HFF-Myc (cell line): ENCODE measurements around the gene DPP10.

Experiments used
- DNase-seq: peaks from one replicate; pipeline ENCODE4 v3.0.0-alpha.2; 2011; ENCODE audit warnings: low read depth; ENCODE audit errors: extremely low read depth
- H3K4me3 ChIP-seq: replicated peaks from 2 replicates; pipeline ENCODE4 v1.5.1; 2011; ENCODE audit warnings: low read depth, mild to moderate bottlenecking, control low read depth, low read length
- TF ChIP-seq, protein P1 (sequence below): IDR thresholded peaks from 2 replicates; pipeline ENCODE4 v1.5.1; 2012; ENCODE audit warnings: mild to moderate bottlenecking, low read depth, low read length, control low read depth; ENCODE audit errors: missing control alignments

The DPP10 gene

GRCh38 chr2:114543236-114543766 is 100.9 kb downstream of the DPP10 start:
- H3K4me3 ChIP-seq = no peak overlapping the region
- no peak for DNase-seq
- TF ChIP-seq, protein P1, sequence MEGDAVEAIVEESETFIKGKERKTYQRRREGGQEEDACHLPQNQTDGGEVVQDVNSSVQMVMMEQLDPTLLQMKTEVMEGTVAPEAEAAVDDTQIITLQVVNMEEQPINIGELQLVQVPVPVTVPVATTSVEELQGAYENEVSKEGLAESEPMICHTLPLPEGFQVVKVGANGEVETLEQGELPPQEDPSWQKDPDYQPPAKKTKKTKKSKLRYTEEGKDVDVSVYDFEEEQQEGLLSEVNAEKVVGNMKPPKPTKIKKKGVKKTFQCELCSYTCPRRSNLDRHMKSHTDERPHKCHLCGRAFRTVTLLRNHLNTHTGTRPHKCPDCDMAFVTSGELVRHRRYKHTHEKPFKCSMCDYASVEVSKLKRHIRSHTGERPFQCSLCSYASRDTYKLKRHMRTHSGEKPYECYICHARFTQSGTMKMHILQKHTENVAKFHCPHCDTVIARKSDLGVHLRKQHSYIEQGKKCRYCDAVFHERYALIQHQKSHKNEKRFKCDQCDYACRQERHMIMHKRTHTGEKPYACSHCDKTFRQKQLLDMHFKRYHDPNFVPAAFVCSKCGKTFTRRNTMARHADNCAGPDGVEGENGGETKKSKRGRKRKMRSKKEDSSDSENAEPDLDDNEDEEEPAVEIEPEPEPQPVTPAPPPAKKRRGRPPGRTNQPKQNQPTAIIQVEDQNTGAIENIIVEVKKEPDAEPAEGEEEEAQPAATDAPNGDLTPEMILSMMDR = no peak

DNA sequence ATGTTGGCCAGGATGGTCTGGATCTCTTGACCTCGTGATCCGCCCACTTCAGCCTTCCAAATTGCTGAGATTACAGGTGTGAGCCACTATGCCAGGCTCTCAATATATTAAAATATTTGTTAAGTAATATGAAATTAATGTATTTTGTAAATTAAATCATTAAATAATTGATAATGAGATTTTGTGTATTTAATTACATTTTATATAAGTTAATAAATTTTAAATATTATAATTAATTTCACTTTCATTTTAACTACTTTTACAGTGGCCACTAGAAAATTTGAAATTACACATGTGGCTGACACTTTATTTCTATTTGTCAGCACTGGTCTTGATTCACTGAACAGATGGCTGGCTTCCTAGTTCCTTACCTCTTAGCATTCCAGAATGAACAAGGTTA is 102.6 kb downstream of the DPP10 start:
- DNase-seq = no peak
- H3K4me3 ChIP-seq = no peak overlapping the region
- TF ChIP-seq, protein P1 = no peak

- no peak for DNase-seq
- no peak overlapping the region for H3K4me3 ChIP-seq
- TF ChIP-seq, protein P1 = no peak
Measured at GRCh38 chr2:114546531-114546930, 104.1 kb downstream of the DPP10 start.

- TF ChIP-seq, protein P1 = no peak
- no peak overlapping the region for H3K4me3 ChIP-seq
- no peak for DNase-seq
Measured at GRCh38 chr2:114548151-114548550, 105.7 kb downstream of the DPP10 start.

DNA sequence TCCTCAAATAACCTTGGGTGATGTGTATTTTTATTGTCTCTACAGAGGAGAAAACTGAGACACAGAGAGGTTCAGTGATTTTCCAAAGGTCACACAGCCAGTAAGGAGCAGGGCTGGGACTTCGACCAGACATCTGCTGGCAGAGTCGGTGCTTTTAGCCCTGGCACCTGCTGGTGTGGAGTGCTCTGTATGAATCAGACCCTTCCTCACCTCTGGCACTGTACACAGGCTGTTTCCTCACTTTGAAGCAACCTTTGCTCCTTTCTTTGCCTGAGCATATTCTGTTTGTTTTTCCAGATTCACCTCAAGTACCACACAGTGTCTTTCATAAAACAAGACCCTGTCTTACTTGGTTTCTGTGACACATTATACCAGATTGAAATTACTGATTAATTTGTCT is 107.9 kb downstream of the DPP10 start:
- DNase-seq = no peak
- TF ChIP-seq, protein P1 = no peak
- H3K4me3 ChIP-seq = no peak overlapping the region

DNA sequence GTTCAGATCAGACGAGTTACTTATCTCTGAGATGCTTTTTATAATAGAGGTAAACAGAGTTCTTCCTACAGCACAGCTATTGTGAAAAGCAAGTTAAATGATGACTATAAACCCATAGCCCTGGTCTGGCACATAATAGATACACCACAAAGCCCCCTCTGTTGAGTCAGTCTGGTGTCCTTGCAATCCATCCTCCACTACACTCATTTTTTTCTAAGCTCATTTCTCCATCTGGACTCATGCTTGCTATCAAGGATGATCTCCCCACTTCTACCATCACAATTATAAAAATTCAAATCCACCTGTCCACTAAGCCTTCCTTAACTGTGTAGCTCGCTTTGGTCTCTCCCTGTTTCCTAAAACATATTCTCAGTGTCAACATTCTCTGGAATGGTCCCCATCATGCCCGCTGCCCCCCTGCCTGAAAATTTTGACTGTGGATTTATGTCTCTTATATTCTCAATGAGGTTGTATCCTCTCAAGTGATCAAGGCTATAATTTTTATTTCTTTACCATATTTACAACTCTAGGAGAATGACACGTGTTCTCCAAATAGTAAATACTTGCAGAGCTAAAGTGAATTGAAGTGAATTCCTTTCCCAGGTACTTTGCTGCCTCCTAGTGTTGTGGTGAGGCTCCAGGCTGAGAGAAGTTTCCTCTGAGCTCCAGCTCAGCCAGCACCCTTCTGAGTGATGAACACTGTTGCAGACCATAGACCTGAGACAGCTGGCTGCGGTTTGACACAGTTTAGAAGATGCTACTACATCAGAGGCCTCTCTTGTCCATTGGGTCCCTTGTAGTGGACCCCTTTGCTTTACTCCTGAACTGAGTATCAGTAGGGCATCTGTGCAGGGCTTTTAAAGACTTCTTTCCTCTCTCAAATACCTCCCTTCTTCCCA is 108.7 kb downstream of the DPP10 start:
- no peak for DNase-seq
- H3K4me3 ChIP-seq = no peak overlapping the region
- TF ChIP-seq, protein P1 = no peak
